LNCaP clone FGC (cell line): Measurements from ENCODE around the gene TNNI2.

Experiments used
- DNase-seq: peaks from one replicate; pipeline ENCODE4 v3.0.0-alpha.2; 2011; ENCODE audit warnings: low read depth
- H3K4me3 ChIP-seq: 2 replicates; pipeline ENCODE4 v1.5.1; 2011; ENCODE audit warnings: mild to moderate bottlenecking, low read depth, low read length, control low read depth
- CTCF ChIP-seq: IDR thresholded peaks from 2 replicates; pipeline ENCODE4 v1.5.1; 2012; ENCODE audit warnings: mild to moderate bottlenecking; ENCODE audit not compliant: control insufficient read depth, insufficient read depth; ENCODE audit errors: extremely low read depth

Gene TNNI2

GRCh38 chr11:1838426-1839144, at the start of gene TNNI2:
Gene TNNI2, plus strand, starts transcription at chr11:1838981. Its CDS starts 716 bp downstream, at chr11:1839697.
- no peak for TF ChIP-seq CTCF
- no peak within 1 kb of the TSS for H3K4me3 ChIP-seq
- DNase-seq = no peak

- DNase-seq = peak; percentile 6
- no peak for TF ChIP-seq CTCF
- no peak overlapping the region for H3K4me3 ChIP-seq
Observed at GRCh38 chr11:1791912-1792311, 46.9 kb upstream of the TNNI2 start.

- no peak for DNase-seq
- TF ChIP-seq CTCF = no peak
- H3K4me3 ChIP-seq = no peak overlapping the region
Observed at GRCh38 chr11:1792461-1792860, 46.3 kb upstream of the TNNI2 start.

DNA sequence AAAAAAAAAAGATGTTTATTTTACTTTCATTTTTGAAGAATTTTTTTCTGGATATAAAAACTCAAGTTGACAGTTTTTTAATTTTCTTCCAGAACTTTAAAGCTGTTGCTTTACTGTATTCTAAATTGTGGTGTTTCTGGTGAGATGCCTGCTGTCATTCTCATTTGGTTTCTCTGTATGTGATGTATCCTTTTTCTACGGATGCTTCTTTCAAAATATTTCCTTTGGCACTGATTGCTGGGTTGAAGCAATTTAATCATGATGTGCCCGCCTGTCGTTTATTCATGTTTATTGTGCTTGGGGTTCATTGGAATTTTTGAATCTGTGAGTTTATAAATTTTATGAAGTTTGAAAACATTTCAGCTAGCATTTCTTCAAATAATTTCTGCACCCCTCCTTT, 45.7 kb upstream of the TNNI2 start:
- no peak overlapping the region for H3K4me3 ChIP-seq
- no peak for TF ChIP-seq CTCF
- no peak for DNase-seq

DNA sequence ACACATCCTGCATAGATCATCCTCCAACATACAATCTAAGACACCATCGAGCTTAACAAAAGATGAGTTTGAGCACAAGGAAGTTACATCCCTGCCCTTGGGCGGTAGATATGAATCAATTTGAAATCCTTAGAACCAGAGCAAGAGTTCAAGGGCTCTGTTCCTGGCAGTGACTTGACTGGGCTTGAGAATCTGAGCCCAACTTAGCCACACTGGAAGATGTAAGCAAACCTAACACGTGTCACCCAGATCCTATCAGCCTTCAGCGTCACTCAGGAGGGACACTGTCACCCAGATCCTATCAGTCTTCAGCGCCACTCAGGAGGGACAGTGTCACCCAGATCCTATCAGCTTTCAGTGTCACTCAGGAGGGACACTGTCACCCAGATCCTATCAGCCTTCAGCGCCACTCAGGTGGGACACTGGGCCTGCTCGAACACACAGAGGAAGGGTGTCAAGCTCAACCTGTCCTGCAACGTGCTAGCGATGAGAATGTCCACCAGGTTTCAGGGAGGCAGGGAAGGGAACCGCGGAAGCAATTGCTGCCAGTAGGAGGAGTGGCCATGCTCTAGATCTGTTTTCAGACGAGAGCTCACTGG, 42.3 kb upstream of the TNNI2 start:
- no peak for DNase-seq
- H3K4me3 ChIP-seq = no peak overlapping the region
- TF ChIP-seq CTCF = no peak

GRCh38 chr11:1797391-1798125, 41.2 kb upstream of the TNNI2 start:
- DNase-seq = no peak
- H3K4me3 ChIP-seq = no peak overlapping the region
- TF ChIP-seq CTCF = no peak
